Colonic mucosa (tissue), 4 donors: ENCODE data around the gene TAAR9. TPM values are rescaled to one million over a fixed set of nuclear protein-coding genes. Genes with fewer than 3 reads are reported as not detected.

Experiments
- DNase-seq: peaks from one replicate; pipeline ENCODE4 v3.0.0-alpha.2; 2020
- H3K27ac ChIP-seq: fragments of 200-600 bp; one replicate; pipeline ENCODE4 v1.8.0; 2021
- H3K27me3 ChIP-seq: fragments of 200-600 bp; one replicate; pipeline ENCODE4 v1.8.0; 2021
- H3K36me3 ChIP-seq: fragments of 200-600 bp; one replicate; pipeline ENCODE4 v1.8.0; 2021
- H3K4me1 ChIP-seq: fragments of 200-600 bp; one replicate; pipeline ENCODE4 v1.8.0; 2021; ENCODE audit warnings: mild to moderate bottlenecking
- H3K4me3 ChIP-seq: fragments of 200-600 bp; one replicate; pipeline ENCODE4 v1.8.0; 2021
- H3K9ac ChIP-seq, 2 donors: one replicate each; pipeline ENCODE4 v1.7.0; 2013; ENCODE audit warnings: control low read depth in 2 of 2, low read depth in 2 of 2, low read length in 2 of 2
- H3K9me3 ChIP-seq: fragments of 200-600 bp; one replicate; pipeline ENCODE4 v1.8.0; 2021
- intact Hi-C: fragments of 100-400 bp; cut with DNase I; formaldehyde crosslinking; loops from one replicate; pipeline ENCODE4 v1.14.1; 2022
- total RNA-seq, 2 donors: library from RNA; stranded (reverse); fragmentation: NEBNext Ultra II Directional in 1 of 2; extraction: Animal tissue kit (Norgen Biotek cat#: 25700) in 1 of 2; gene quantifications; one replicate each; pipeline ENCODE4 v1.2.1, GENCODE V29; 2021
- TF ChIP-seq, protein P1 (sequence below): fragments of 200-600 bp; IDR thresholded peaks from one replicate; pipeline ENCODE4 v1.8.0; 2022; ENCODE audit warnings: antibody characterized with exemption, mild to moderate bottlenecking
- donor health status: healthy.
- donor health status: DM: no; HTN: no; CAD: no.
- donor health status: DM: no; HTN: no; CAD: no.

Gene TAAR9
- total RNA-seq, 2 donors from 2014 or later, result not detected

GRCh38 chr6:132491881-132492280, 46.2 kb upstream of the TAAR9 start:
- no peak overlapping the region for H3K4me3 ChIP-seq
- H3K9me3 ChIP-seq, result no peaks in the 10 kb centered on the region
- no peaks in the 10 kb centered on the region for H3K4me1 ChIP-seq
- no peaks in the 10 kb centered on the region for H3K27me3 ChIP-seq
- no peak overlapping the region for H3K9ac ChIP-seq
- H3K27ac ChIP-seq, result no peak overlapping the region
- no peak for DNase-seq
- TF ChIP-seq, protein P1, sequence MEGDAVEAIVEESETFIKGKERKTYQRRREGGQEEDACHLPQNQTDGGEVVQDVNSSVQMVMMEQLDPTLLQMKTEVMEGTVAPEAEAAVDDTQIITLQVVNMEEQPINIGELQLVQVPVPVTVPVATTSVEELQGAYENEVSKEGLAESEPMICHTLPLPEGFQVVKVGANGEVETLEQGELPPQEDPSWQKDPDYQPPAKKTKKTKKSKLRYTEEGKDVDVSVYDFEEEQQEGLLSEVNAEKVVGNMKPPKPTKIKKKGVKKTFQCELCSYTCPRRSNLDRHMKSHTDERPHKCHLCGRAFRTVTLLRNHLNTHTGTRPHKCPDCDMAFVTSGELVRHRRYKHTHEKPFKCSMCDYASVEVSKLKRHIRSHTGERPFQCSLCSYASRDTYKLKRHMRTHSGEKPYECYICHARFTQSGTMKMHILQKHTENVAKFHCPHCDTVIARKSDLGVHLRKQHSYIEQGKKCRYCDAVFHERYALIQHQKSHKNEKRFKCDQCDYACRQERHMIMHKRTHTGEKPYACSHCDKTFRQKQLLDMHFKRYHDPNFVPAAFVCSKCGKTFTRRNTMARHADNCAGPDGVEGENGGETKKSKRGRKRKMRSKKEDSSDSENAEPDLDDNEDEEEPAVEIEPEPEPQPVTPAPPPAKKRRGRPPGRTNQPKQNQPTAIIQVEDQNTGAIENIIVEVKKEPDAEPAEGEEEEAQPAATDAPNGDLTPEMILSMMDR, result no peak
- intact Hi-C loops, result no loop called here
- no peaks in the 10 kb centered on the region for H3K36me3 ChIP-seq

GRCh38 chr6:132494954-132495353, 43.1 kb upstream of the TAAR9 start:
- no peak overlapping the region for H3K27ac ChIP-seq
- H3K9ac ChIP-seq, result no peak overlapping the region
- no peak for DNase-seq
- H3K9me3 ChIP-seq, result no peaks in the 10 kb centered on the region
- no peak overlapping the region for H3K4me3 ChIP-seq
- intact Hi-C loops, result no loop called here
- TF ChIP-seq, protein P1, result no peak
- no peaks in the 10 kb centered on the region for H3K4me1 ChIP-seq
- no peaks in the 10 kb centered on the region for H3K36me3 ChIP-seq
- H3K27me3 ChIP-seq, result no peaks in the 10 kb centered on the region

DNA sequence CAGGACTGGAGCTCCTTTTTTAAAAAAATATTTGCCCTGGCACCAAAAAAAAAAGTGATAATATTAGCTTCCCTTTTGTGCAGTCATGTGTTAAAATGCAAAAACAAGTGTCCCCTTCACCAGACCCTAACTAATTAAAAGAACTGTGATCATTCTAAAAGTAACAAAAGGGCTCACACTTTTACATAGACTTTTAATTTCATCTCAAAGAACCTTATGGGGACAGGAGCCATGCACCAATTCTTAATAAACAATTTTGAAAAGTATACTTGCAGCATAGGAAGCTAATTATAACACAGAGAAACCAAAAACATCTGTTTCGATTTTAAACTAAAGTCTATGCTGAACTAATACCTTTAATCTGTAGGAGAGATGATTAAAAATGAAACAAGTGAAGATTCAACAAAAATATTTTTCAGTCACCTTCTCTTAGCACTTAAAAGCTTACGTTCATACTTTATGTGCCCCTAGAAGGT, 42.4 kb upstream of the TAAR9 start:
- Histone ChIP-seq H3K4me1 (no peaks in the 10 kb centered on the region), H3K27me3 (no peaks in the 10 kb centered on the region), H3K27ac (no peak overlapping the region), H3K9ac (no peak overlapping the region), H3K36me3 (no peaks in the 10 kb centered on the region), H3K9me3 (no peaks in the 10 kb centered on the region), H3K4me3 (no peak overlapping the region)
- TF ChIP-seq, protein P1, result no peak
- no peak for DNase-seq
- intact Hi-C loops, result no loop called here

GRCh38 chr6:132496519-132497180, 41.4 kb upstream of the TAAR9 start:
- Histone ChIP-seq H3K27ac (no peak overlapping the region), H3K27me3 (no peaks in the 10 kb centered on the region), H3K4me3 (no peak overlapping the region), H3K9me3 (no peaks in the 10 kb centered on the region), H3K36me3 (no peaks in the 10 kb centered on the region), H3K9ac (no peak overlapping the region), H3K4me1 (no peaks in the 10 kb centered on the region)
- DNase-seq, result no peak
- intact Hi-C loops, result no loop called here
- TF ChIP-seq, protein P1, result no peak

DNA sequence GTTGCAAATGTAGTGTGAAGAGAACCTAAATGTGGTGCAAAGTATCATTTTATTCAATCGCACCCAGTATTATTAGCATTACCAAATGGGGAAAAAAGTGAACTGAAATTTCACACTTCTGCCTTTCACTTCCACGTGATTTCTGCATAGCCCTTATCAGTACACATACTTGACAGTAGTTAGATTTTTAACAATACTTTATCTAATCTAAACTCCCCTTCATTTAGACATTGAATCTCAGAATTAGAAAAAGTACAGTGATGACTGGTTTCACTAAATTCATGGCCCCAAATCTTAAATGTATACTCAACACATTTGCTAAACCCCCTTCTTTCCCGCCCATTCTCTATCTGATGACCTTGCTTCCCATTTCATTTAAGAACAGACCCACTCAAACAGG, 39.4 kb upstream of the TAAR9 start:
- Histone ChIP-seq H3K4me1 (no peaks in the 10 kb centered on the region), H3K9ac (no peak overlapping the region), H3K4me3 (no peak overlapping the region), H3K27ac (no peak overlapping the region), H3K9me3 (no peaks in the 10 kb centered on the region), H3K36me3 (no peaks in the 10 kb centered on the region), H3K27me3 (no peaks in the 10 kb centered on the region)
- intact Hi-C loops, result no loop called here
- TF ChIP-seq, protein P1, result no peak
- DNase-seq, result no peak
